GM13976 (cell line): ENCODE data around the gene ABCD4.
A peak's percentile ranks its signal among the peaks of the same experiment; 100 is the strongest.

ENCODE experiments used
- DNase-seq: peaks from one replicate; pipeline ENCODE4 v3.0.0; 2012; ENCODE audit warnings: low spot score
- in situ Hi-C: fragments of 300-500 bp; cut with MboI; formaldehyde crosslinking; loops from one replicate; pipeline ENCODE4 v1.12.0; 2022; ENCODE audit warnings: low sequenced_read_pairs, mixed read lengths, inconsistent platforms; ENCODE audit not compliant: unreplicated experiment
- TF ChIP-seq, protein P1 (sequence below): IDR thresholded peaks from 2 replicates; pipeline ENCODE4 v1.5.1; 2012; ENCODE audit warnings: borderline replicate concordance, mild to moderate bottlenecking; ENCODE audit not compliant: insufficient read depth; ENCODE audit errors: extremely low read depth, missing control alignments, control extremely low read depth

Gene ABCD4

DNA sequence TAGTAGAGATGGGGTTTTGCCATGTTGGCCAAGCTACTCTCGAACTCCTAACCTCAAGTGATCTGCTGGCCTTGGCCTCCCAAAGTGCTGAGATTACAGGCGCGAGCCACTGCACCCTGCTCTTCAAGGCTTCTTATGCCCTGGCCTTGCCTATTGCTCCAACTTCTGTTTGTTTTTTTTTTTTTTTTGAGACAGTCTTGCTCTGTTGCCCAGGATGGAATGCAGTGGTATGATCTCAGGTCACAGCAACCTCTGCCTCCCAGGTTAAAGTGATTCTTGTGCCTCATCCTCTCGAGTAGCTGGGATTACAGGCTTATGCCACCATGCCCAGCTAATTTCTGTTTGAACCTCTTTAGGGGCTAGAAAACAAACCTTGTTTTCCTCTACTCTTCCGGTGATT, 6.0 kb upstream of the ABCD4 start:
- in situ Hi-C loops = no loop called here
- DNase-seq = no peak
- TF ChIP-seq, protein P1, sequence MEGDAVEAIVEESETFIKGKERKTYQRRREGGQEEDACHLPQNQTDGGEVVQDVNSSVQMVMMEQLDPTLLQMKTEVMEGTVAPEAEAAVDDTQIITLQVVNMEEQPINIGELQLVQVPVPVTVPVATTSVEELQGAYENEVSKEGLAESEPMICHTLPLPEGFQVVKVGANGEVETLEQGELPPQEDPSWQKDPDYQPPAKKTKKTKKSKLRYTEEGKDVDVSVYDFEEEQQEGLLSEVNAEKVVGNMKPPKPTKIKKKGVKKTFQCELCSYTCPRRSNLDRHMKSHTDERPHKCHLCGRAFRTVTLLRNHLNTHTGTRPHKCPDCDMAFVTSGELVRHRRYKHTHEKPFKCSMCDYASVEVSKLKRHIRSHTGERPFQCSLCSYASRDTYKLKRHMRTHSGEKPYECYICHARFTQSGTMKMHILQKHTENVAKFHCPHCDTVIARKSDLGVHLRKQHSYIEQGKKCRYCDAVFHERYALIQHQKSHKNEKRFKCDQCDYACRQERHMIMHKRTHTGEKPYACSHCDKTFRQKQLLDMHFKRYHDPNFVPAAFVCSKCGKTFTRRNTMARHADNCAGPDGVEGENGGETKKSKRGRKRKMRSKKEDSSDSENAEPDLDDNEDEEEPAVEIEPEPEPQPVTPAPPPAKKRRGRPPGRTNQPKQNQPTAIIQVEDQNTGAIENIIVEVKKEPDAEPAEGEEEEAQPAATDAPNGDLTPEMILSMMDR = no peak

DNA sequence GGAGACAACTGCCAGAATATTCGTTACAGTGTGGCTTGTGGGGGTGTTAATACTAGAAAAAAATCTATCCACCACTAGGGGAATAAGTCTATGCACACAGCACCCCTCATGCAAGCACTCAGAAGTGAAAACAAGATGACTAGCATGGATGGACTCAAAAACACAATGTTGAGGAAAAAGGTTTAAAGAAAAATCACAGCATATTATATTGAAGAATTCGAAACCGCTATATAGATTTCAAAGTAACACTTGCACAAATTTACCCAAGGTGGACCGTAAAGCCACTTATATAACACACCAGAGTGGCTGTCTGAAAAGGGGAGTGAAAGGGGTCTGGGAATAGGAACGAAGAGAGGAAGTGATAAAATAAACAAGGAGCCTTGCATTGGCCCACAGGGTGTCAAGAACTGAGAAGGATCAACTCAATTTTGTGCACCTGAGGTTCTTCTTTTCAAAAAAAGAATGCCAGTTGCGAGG, 544 bp downstream of the ABCD4 start:
- in situ Hi-C loops = no loop called here
- DNase-seq = peak; percentile 75
- TF ChIP-seq, protein P1 = no peak

GRCh38 chr14:74301594-74302151, 1.1 kb downstream of the ABCD4 start:
- DNase-seq = no peak
- TF ChIP-seq, protein P1 = no peak
- in situ Hi-C loops = no loop called here

DNA sequence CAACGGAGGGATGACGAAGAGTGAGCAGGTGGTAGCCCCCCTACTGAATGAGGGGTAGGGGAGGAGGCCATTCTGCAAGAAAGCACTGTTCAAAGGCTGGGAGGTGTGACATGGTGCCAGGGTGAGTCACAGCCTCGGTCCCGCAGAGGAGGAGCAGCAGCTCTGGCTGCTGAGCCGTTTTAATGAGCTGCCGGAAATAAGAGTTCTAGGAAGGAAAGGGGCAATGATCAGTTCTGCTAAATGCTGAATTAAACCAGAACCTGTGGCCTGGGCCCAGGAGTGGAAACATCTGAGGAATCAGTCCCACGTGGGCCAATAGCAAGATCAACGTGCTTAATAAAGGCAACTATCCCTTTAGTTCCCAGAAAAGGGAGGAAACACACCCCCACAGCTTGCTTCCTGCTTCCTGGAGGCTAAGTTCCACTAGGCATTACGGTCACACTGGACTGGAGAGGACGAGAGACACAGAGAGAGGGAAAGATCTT, 3.6 kb downstream of the ABCD4 start:
- in situ Hi-C loops = no loop called here
- DNase-seq = no peak
- TF ChIP-seq, protein P1 = no peak

DNA sequence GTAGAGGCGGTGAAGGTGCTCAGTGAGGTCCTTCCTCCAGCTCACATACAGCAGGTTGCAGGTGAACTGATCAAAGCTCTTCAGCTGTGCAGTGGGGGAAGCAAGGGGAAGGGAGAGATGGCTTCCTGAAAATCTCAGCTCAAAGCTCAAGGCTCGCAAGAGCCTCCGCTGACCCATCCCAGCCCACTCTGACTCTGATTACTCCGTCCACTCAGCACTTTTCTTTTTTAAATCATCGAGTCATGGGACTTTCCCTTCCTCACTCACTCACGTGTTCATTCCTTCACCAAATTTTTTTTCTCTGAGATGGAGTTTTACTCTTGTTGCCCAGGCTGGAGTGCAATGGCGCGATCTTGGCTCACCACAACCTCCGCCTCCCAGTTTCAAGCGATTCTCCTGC, 4.7 kb downstream of the ABCD4 start:
- in situ Hi-C loops = no loop called here

GRCh38 chr14:74296037-74296467, 6.7 kb downstream of the ABCD4 start:
- TF ChIP-seq, protein P1 = no peak
- in situ Hi-C loops = no loop called here
- no peak for DNase-seq

More for the DNA sequence above, 4.7 kb downstream of the ABCD4 start:
- no peak for DNase-seq
- TF ChIP-seq, protein P1 = no peak
